GM12873 (cell line): Measurements from ENCODE around the gene SLC7A8.
A peak's percentile ranks its signal among the peaks of the same experiment; 100 is the strongest.

Experiments used
- TF ChIP-seq, protein P1 (sequence below): IDR thresholded peaks from 2 replicates; pipeline ENCODE4 v1.5.1; 2012; ENCODE audit warnings: low read depth, mild to moderate bottlenecking, moderate library complexity, low read length, control low read depth; ENCODE audit not compliant: insufficient read depth; ENCODE audit errors: missing control alignments

SLC7A8 gene

DNA sequence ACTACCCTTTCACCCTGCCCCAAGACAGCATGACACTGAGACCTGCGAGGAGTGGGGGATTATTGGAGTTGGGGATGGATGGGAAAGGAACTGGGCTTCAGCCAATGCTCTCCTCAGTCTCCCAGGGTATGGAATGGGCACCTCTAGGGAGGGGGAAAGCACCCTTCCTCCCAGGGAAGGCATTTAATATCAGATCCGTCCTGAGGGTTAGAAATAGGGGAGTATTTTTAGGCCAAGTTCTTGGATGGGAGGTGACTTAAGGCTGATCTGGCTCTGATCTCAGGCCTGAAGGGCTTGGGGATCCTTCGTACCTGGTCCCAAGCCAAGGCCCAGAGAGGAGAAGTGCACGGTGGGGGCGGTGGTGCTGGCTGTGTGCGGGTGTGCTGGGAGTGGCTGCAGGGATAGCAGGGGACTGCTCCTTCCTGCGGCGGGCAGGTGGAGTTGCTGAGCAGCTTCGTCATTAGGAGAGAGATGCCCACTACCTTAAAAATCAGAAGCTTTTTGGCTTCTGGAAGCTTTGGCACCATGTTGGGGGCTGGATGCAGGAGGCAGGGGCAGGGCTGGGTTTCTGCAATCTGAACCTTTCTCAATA is 57.4 kb downstream of the SLC7A8 start:
- TF ChIP-seq, protein P1, sequence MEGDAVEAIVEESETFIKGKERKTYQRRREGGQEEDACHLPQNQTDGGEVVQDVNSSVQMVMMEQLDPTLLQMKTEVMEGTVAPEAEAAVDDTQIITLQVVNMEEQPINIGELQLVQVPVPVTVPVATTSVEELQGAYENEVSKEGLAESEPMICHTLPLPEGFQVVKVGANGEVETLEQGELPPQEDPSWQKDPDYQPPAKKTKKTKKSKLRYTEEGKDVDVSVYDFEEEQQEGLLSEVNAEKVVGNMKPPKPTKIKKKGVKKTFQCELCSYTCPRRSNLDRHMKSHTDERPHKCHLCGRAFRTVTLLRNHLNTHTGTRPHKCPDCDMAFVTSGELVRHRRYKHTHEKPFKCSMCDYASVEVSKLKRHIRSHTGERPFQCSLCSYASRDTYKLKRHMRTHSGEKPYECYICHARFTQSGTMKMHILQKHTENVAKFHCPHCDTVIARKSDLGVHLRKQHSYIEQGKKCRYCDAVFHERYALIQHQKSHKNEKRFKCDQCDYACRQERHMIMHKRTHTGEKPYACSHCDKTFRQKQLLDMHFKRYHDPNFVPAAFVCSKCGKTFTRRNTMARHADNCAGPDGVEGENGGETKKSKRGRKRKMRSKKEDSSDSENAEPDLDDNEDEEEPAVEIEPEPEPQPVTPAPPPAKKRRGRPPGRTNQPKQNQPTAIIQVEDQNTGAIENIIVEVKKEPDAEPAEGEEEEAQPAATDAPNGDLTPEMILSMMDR, result no peak

DNA sequence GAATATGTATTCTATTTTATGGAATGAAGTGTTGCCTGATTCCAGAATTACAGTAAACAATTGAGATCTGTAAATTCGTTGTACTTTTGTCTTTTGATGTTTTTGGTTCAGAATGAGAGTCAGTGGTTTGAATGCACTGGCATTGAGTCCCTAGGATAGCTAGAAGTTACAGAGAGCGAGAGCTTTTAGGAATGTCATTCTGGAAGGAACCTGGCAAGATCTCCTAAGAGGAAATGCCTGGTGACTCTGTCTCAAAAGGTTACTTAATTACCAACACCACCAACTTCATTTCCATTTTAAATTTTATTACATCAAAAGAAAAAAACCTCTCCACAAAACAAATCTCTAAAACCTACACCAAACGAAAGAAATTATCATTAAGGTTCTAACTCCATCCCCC is 58.4 kb downstream of the SLC7A8 start:
- TF ChIP-seq, protein P1, result no peak

DNA sequence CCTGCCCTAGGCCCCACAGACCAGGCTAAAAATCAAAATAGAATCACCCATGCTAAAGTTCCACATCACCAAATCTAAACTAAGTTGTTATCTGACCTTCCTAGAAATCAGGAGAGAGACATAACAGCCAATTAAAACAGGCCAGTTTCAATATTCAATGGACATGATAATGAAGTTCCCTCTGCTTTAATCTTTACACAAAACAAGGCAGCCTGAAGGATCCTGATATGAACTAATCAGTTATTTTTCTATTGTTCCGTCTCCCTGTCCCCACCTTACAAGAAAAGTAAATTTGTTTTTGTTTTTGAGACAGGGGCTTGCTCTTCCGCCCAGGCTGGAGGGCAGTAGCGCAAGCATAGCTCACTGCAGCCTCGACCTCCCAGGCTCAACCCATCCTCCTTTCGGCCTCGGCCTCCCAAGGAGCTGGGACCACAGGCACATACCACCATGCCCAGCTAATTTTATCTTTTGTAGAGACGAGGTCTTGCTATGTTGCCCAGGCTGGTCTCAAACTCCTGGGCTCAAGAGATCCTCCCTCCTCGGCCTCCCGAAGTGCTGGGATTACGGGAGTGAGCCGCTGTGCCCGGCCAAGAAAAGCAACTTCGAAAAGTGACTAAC is 59.0 kb downstream of the SLC7A8 start:
- TF ChIP-seq, protein P1, result no peak

DNA sequence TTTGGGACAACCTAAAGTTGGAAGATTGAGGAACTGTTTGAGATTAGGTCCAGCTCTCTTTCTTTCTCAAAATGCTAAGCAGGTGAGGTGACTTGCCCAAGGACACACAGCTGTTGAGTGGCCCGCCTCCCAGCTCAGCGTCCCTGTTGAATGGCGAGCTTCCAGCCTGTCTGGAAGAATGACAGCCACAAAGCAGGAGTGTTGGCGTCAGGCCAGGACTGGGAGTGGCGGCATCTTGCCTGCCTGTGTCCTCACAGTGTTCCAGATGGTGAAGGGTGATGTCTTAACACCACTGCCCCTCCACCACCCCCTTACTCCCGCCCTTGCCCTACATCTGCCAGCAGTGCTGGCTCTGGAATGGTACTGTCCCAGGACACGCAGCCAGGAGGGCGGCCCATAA is 60.0 kb downstream of the SLC7A8 start:
- TF ChIP-seq, protein P1, result no peak

DNA sequence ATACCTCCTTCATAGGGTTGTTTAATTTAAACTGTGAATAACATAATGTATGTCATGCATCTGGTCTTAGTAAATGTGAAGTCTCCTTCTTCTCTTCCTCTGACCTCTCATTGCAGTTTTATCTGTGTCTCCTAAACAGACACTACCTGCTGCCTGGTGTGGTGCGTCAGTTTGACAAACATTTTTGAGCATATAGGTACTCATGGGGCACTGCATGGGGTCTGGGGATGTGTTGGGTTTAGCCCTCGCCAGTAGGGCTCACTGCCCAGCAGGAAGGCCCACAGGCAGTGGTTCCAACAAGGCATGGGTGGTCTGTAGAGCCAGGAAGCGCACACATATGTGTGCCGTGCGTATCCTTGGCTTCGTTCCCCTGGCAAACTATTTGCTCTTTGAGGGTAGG is 61.4 kb downstream of the SLC7A8 start:
- TF ChIP-seq, protein P1, result no peak

DNA sequence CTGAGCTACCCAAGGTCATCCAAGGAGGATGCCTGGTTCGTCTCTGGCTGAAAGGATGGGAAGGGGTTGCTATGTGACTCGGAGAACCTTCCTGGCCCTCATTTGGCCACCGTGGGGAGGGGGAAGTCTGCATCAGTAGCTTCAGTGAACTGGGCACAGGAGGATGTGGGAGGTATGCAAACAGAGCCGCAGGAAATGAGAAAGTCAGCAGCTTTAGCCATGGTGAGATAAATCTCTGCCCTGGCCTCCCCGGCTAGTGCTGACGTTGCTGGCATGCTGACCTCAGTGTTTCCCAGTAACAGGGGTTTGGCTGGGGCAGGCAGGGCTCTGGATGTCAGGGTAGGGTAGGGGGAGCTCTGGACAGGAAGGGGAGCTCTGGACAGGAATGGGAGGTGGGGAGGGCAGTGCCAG is 62.1 kb downstream of the SLC7A8 start:
- TF ChIP-seq, protein P1, result no peak

DNA sequence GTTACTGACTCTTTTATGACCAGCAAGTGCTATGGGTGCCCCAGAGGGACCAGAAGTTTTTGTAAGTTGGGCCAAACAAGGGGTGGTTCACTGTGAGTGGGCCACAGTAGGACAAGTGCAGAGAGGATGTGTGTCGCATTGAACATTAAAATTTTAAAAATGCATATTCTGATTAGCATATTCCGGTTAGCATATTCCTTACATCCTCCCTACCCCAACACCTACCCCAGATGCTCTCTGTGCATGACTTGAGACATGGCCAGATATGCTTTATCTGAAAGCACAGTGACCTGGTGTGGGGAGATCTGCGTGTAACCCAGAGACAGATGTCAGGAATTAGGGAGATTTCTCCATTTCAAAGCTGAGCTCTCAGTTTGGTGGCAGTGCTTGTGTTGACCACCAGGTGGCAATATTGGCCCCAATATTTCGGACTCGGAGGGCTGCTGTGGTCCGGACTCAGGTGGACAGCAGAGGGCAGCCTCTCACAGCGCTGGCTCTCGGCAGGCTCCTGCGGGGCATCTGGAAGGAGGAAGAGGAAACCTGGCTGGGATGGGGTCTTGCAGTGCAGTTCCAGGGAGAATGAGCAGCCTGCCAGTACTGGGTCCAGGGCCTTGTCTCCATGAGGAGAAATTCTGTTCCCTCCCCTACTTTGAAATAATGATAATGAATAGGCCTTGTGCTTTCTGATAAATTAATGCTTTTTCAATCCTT is 62.8 kb downstream of the SLC7A8 start:
- TF ChIP-seq, protein P1, result peak; percentile 99
